Amniotic epithelial cell (primary cell): Measurements from ENCODE around the gene PCNX2.
A peak's percentile ranks its signal among the peaks of the same experiment; 100 is the strongest.
"Not testable (repeated sequence)": the region's sequence is repeated elsewhere in the genome, so short reads cannot be mapped to it uniquely, and the experiment has no call there.

Experiments used
- DNase-seq: peaks from one replicate; pipeline ENCODE4 v3.0.0-alpha.2; 2010; ENCODE audit warnings: low read depth

The PCNX2 gene

DNA sequence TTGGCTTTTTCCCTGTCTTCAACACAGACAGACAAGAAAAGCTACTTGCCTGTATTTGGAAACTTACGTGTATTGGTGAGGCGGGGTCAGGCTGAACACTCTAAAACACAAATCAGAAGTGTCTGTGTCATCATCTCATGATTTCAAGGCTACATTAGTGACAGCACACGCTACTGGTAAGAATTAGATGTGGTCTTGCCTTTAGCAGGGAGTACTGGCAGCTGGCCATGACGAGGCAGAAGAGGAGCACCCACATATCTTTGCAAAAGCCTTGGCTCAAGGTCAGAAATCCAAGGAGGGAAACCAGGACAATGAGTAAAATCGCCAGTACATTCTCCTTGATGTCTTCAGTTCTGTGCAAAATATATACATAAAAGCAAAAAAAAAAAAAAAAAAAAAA is 77.7 kb downstream of the PCNX2 start:
- peak; percentile 44 for DNase-seq

DNA sequence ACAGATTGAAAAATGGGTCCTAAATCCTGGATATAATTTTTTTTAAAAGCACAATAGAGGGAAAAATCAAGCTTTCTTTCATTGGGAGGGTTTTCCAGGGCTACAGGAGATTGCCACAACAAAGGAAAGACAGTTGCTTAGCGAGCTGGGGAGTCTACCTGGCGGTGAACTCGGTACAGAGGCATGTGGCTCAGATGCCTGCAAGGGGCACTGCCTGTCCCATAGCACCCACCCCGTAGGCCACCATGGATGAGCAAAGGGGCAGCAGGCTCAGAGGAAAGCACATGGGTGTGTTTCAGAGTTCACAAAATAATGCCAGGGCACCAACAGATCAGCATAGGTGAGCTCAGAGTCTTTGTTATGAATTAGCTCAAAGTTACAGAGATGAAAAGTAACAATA is 79.5 kb downstream of the PCNX2 start:
- DNase-seq = no peak

DNA sequence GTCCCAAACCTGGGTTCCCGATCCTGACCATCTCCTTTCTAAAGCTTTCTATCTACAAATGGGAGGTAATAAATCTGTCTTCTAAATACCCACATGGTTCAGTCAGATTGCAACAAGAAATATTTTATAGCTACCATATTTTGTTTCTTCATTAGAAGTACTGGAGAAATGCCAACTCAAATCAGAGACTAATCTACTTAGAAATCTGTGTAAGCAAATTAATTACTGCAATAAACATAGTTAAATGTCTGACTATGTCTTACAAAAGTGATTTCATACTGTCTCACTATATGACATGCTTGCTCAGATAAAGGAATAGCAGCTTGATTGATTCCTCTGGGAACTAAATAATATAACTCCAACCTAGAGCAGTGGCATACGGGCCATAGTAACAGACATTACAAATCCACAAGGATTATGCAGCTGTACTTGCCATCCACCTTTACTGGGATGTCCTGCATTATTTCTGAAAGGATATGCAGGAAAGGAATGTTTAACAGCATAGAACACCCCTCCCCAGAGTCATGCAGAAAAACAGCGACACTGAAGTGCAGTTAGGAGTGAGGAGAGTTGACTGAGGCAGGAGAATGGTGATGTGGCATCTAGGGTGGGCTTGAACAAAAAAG is 80.3 kb downstream of the PCNX2 start:
- no peak for DNase-seq

DNA sequence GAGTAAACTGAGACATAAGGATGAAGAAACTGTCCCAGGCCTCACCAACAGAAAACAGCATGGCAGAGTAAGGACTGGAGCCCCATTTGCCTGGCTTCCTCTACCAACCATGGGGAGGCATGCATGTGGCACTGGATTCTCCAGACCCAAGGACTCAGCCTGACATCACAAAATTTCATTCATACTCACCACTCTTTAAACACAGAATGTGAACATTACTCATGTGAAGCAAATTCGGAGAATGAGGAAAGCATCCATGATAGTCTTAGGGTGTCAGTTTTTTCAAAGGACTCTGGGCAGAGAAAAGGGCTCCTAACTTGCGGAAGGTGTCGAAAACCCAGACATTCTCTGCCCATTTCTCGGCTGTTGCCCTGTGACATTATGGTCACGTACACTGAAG is 83.9 kb downstream of the PCNX2 start:
- no peak for DNase-seq

DNA sequence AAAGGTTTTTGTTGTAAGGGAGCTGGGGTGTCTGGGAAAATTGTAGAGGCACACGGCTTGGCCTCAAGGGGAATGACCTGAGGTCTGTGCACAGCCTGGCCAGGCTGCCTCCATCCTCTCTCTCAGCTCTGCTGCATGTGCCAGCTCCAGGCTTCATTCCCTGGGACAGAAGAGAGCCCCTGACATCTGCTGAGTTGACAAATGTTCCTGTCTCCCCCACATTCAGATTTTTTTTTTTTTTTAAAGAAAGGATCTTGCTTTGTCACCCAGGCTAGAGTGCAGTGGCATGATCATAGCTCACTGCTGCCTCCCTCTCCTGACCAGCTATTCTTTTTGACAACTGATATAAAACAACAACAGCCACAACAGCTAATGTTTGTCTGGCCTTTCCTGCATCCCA is 84.4 kb downstream of the PCNX2 start:
- DNase-seq = no peak

DNA sequence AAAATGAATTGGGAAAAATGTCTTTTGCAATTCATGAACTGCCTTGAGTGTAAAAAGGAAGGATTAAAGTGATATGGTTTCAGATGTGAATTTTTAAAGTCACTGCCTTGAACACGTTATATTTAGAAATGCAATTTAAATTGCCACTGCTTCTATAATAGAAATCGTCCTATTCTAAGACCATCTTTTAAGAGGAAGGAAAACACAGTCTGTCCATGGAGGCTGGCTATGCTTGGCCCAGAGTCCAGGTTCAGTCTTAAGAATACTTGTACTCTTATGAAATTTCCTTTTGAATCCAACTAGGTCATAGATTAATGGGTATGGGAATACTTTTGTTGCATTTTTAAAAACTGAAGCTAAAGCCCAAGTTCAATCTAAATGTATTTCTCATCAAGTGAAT is 86.0 kb downstream of the PCNX2 start:
- no peak for DNase-seq

DNA sequence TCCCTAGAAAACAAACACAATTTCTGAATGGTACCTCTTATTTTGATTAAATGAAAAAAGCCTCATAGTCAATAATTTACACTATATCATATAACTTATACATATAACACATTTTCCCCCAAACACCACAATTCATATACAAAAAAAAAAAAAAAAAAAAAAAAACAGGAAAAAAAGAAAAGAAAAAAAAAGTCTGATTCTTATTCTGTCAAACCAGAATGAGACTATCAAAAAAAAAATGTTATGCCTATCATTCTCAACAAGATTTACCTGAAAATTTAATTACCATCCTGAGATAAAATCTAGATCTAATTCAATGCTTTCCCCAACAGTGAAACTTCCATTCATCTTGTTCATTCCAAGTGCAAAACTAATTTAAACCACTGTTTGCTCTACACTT is 86.8 kb downstream of the PCNX2 start:
- DNase-seq = no peak

DNA sequence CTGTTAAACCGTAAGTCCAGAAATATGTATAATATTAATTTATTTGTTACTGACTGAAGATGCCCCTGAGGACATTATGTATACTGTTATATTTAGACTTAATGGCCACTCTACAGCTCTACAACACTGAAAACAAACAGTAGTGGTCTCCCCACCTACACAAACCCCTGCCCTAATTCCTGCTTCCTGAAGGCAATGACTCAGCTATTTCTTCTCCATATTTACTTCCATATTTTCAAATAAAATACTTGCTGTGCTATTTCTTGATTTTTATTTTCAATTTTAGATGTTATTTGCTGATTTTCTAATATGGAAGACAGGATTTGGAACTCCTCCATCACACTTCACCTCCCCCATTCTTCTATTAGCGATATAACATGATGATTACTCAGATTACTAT is 97.6 kb downstream of the PCNX2 start:
- DNase-seq = no peak

DNA sequence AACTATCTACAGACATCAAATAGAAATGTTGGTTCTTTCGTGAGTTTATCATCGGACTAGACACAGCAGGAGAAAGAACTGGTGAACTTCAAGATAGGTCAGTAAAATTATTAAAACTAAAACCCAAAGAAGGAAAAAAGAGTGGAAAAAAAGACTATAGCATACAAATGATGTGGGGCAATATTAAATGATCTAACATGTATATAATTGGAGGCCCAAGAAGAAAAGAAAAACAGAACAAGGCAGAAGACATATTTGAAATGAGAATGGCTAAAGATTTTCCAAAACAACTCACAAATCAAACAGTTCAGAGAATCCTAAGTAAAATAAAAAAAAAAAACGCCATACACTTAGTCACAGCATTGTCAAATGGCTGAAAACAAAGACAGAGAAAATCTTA is 101.8 kb downstream of the PCNX2 start:
- no peak for DNase-seq

DNA sequence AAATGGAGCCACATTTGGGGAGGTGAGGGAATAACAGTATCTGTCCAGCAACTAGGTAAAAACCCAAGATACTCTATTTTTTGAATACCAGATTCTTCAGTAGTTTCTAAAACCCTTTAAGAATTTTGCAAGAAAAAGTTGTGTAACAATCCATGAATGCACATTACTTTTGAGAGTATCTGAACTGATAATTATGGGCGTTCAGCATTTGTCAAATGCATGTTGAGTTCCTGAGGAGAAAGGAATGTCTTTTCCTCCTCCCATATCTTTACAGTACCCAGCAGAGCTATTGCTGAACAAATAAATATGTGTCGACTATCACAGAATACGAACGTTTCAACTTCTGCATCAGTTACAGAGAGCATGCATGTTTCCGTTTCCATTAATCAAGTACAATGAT is 104.5 kb downstream of the PCNX2 start:
- DNase-seq = no peak

DNA sequence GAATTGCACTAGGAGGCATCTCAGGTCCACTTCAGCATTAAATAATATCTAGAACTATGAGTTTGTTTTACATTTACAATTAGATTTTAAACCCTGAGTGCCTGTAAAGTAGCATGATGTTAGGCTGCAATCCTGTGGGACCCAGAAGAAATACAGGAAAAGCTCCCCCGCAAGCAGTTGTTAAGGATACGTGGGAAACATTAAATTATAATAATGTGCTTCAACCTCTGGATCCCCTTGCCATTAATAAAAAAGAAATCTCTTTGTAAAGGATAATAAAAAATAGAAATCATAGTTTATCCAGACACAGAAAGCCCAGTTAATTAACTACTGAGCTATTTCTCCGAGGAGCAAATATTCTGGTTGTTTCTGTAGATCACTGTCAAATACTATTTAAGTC is 106.0 kb downstream of the PCNX2 start:
- no peak for DNase-seq

DNA sequence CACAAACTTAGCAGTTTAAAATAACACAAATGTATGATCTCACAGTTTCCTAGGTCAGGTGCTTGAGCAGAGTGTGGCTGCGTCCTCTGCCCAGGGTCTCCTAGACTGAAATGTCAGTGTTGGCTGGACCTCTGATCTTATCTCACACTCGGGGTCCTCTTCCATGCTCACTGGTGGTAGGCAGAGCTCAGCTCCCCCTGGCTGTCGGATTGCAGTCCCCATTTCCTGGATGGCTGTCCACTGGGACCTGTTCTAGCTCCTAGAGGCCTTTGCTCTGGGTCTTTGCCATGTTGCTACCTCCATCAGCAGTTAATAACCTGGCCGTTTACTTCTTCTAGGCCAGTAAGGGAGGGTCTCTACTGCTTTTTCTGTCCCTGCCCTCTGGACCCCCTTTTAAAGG is 107.5 kb downstream of the PCNX2 start:
- DNase-seq = no peak

DNA sequence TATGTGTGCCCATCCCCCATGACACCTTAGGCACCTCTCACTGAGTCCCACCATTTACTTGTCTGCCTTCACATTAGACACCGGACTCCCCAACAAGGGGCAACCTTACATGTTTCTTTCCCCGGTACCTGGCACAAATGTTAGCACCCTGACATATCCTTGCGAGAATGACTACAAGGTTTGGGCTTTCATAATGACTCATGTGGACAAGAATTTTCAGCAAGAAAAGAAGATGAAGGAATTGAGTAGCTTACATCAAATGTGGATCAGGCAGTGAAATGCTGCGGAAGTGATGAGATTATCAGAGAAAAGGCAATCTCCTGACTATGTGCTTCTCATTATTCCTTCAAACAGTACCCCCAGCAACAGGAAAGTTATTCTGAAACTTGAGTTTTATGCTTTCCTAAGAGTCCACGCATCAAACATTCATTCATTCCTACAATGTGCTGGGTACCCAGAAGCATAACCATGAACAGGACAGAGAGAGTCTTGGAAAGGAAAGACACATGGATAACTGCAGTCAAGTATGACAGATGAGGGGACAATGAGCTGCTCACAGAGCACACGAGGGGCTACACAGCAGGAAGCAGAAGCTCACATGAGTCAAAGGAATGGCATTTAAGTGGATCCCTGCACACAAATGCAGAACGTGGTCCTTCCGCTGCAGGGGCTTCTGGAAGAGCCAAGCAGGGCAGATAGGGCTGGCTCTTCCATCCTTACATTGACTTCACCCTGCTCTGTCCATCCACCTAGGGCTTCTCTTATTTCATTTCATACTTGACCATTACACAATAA is 112.1 kb downstream of the PCNX2 start:
- peak; percentile 49 for DNase-seq

DNA sequence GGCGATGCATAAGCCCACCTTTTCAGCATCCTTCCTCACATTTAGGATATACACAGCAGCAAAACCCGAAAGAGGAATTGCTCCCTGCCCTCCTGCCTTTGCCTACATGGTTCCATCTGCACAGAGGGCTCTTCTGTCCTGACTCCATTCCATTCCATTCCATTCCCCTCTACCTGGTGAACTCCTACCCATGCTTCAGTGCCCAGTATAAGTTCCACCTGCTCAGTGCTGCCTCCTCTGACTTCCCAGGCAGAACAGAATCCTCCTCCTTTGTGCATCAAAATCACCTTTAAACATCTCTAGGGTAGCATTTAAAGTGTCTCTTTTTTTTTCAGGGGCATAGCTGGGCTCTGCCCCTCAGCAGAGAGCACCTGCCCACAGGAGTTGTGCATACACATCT is 112.9 kb downstream of the PCNX2 start:
- no peak for DNase-seq

DNA sequence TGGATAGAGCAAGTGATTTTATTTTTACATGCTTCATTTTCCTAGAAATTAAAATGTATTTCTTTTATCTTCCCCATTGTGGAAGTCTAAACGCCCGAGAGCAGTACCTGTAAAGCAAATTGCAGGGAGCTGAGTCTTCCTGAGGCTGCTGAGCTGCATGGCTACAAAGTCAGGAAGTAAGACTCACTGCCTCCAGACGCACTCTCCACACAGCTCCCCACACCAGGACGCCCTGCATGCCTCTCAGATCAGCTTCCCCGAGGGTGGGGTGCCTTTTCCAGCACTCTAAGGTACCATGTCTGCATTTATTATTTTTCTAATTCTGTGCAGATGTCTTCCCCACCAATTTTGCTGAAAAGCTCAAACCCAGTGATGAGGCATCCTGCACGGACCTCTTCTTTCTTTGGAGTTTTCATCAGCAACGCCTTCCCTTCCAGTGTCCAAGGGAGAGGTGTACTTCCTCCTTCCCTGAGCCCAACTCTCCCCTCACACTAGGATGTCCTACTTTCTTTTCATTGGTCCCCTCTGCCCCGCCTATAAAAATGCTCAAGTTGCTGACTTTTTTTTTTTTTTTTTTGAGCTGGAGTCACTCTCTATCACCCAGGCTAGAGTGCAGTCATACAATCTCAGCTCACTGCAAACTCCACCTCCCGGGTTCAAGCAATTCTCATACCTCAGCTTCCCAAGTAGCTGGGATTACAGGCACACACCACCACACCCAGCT is 114.7 kb downstream of the PCNX2 start:
- no peak for DNase-seq

DNA sequence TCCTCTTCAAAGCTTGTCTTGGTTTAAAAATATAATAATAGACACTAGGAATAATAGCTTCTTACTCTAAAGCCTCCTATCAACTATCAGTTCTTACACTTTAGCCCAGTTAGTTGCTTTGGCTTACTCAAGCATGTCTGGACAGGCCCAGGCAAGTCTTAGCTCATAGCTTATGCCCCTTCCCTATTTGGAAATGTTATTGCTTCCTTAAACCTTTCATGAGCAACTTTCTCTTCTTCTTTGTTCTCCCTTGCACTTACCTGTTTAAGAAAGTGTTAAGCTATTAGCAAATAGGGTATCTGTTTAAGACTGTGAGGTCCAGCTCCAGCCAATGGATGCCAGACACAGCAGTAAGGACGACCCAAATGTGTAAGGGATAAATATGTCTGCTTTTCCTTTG is 115.9 kb downstream of the PCNX2 start:
- DNase-seq = not testable (repeated sequence)

DNA sequence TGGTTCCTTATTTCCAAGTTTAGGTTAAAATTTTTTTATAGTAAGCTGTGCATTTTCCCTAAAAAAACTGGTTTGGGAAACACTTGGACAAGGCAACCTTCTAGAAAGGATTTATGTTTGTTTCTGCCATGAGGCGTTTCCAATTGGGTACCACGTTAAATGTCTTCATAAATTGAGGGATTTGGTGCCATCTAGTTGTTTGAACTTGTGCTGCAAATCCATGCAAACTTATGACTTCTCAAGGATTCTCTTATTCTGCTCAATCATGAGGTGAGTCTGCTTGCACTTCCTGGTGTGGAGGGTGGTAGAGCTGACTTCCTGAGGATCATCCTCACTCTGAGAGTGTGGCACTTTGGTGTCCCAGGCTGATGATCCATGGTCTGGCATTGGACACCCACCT is 123.3 kb downstream of the PCNX2 start:
- peak; percentile 69 for DNase-seq

DNA sequence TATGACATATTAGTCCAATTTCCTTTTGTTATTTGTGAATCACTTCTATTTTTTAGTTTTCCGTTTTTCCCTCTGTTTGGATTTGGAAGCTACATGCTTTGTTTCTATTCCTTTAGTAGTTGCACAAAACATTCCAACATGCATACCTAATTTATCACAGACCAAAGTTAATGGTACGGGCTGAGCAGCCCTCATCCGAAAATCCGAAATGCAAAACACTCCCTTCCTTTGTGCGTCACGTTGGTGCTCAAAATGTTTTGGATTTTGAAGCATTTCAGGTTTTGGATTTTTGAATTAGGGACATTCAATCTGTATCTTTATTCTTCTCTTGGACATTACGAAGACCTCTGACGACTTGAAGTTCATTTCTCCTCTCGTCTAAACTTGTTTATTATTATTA is 124.8 kb downstream of the PCNX2 start:
- no peak for DNase-seq

DNA sequence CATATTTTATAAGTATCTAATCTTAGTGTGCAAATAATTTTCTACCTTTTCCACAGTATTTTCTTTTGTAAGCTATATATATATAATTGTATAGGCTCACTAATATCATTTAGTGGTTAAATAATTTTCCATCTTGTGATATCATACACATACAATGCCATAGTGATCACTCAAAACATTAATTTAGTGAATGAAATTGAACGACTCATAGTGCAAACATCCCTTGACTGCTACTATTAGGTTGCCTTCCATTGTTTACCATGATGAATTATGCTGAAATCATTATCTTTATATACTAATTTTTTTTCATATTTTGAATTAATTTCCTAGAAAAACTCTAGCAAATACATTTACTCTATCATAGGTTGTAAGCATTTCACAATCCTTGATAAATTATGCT is 127.1 kb downstream of the PCNX2 start:
- no peak for DNase-seq

DNA sequence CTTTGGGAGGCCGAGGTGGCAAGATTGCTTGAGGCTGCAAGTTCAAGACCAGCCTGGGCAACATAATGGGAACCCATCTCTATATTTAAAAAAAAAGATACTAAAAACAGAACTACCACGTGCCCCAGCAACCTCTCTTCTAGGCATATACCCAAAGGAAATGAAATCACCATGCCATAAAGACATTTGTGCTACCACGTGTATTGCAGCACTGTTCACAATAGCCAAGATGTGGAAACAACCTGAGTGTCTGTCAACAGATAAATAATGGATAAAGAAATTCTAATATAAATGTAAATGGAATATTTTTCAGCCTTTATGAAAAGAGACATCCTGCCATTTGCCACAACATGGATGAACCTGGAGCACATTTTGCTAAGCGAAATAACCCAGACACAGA is 128.6 kb downstream of the PCNX2 start:
- peak; percentile 32 for DNase-seq

DNA sequence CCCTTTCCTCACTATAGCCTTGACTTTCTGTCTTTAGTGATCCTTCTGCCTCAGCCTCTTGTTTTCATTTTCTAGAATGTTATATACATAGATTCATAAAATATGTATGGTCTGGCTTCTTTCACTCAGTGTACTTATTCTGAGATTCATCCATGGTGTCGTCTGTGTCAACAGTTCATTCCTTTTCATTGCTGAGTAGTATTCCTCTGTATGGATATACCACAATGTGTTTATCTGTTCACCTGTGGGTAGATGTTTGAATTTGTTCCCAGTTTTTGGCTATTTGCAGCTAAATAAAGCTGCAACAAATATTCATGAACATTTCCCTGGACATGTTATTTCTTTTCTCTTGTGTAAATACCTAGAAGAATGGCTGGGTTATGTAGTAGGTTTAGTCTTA is 131.8 kb downstream of the PCNX2 start:
- no peak for DNase-seq

DNA sequence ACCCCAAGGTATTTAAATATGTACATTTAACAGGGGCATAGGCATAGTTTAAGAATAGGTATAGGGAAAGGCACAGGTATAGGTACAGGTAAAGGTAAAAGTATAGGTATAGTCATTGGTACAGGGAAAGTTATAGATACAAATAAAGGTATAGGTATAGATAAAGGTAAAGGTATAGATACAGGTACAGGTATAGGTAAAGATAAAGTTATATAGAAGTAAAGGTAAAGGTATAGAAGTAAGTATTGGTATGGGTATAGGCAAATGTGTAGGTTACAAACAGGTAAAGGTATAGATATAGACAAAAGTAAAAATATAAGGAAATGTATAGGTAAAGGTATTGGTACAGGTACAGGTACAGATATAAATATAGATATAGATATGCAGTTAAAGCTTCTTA is 137.2 kb downstream of the PCNX2 start:
- no peak for DNase-seq

DNA sequence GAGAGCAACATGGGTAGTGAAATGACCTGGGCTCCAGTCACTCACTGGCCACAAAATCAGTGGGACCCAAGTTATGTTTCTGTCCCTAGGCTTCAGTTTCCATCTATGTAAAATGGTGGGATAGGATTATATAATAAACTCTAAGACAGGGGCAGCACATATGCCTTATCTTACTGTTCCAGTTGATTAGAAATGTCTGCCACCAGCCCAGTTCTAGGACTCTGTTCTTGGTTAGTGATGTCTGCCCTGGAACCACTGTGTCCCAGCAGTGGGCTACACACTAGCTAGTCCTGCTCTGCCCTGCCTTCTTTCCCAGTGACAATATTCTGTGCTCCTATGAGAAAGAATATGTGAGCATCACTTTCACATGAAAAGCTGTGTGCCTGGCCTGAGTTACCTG is 138.3 kb downstream of the PCNX2 start:
- no peak for DNase-seq
